GM18867 (cell line): ENCODE measurements around the gene GPR89B.
"Not testable (repeated sequence)": the region's sequence is repeated elsewhere in the genome, so short reads cannot be mapped to it uniquely, and the experiment has no call there.

Experiments
- ATAC-seq: cut with Tn5 transposase; IDR thresholded peaks from one replicate; pipeline ENCODE4 v1.9.1; 2021; ENCODE audit warnings: mild to moderate bottlenecking, moderate library complexity; ENCODE audit not compliant: unreplicated experiment

GPR89B gene

GRCh38 chr1:147935296-147935695, 7.1 kb downstream of the GPR89B start:
- not testable (repeated sequence) for ATAC-seq

DNA sequence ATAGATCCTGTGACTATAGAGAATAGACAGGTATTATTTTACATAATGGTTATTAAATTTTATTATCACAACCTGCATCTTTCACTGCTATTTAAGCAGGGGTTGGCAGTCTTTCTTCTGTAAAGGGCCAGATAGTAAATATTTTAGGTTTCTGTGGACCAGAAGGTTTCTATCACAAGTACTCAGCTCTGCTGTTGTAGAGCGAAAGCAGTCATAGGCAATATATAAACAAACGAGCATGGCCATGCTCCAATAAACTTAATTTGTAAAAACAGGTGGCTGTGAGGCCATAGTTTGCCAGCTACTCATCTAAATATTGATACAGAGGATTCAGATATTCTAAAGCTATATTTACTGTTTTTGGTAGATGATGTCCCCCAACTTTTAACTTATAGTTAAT, 12.2 kb downstream of the GPR89B start:
- not testable (repeated sequence) for ATAC-seq

- not testable (repeated sequence) for ATAC-seq
Measured at GRCh38 chr1:147942563-147942962, 14.3 kb downstream of the GPR89B start.

DNA sequence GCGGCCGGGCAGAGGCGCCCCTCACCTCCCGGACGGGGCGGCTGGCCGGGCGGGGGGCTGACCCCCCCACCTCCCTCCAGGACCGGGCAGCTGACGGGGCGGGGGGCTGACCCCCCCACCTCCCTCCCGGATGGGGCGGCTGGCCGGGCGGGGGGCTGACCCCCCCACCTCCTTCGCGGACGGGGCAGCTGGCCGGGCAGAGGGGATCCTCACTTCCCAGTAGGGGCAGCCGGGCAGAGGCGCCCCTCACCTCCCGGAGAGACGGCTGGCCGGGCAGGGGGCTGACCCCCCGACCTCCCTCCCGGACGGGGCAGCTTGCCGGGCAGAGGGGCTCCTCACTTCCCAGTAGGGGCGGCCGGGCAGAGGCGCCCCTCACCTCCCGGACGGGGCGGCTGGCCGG, 21.3 kb downstream of the GPR89B start:
- not testable (repeated sequence) for ATAC-seq

GRCh38 chr1:147958906-147959305, 30.7 kb downstream of the GPR89B start:
- ATAC-seq, result not testable (repeated sequence)

DNA sequence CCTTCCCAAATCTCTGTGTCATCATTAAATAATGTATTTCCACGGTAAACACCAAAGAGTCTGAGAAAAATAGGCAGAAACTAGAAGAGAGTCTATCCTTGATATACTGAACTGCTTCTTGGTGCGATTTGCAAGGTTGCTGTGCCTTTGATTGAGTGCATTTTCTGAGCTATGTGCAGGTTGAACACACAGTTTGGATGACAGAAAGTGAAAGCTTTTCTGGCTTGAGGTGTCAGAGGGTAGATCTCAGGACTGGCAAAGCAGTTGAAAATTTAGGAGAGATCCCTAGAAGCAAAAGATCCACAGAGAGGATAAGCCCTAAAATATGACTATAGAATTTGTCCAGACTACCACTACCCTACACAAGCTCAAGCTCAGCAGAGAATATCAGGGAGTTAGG, 31.5 kb downstream of the GPR89B start:
- ATAC-seq, result not testable (repeated sequence)

- not testable (repeated sequence) for ATAC-seq
Measured at GRCh38 chr1:147964575-147964974, 36.4 kb downstream of the GPR89B start.

DNA sequence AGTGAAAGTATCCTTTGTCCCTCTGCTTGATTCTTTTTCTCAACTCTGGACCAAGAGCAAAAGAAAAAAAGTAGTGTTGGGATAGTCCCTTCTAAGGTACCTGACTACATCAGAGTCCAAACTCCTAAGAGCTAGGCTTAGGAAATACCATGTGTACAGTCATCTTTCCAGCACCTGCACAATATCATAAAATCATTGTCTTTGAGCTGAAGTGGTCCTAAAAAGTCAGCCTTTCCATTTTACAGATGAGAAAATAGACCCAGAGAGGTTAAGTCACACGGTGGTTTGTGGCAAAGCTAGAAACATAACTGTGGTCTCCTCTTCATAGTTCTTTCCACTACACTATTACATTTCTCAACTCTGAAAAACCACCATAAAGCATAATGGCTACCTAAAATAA, 38.4 kb downstream of the GPR89B start:
- peak; percentile 54 for ATAC-seq

GRCh38 chr1:147978896-147979651, 50.9 kb downstream of the GPR89B start:
- ATAC-seq, result not testable (repeated sequence)

- not testable (repeated sequence) for ATAC-seq
Measured at GRCh38 chr1:147985374-147985773, 57.2 kb downstream of the GPR89B start.

- ATAC-seq, result not testable (repeated sequence)
Measured at GRCh38 chr1:147987893-147988292, 59.7 kb downstream of the GPR89B start.

- not testable (repeated sequence) for ATAC-seq
Measured at GRCh38 chr1:147992916-147993315, 64.7 kb downstream of the GPR89B start.

- not testable (repeated sequence) for ATAC-seq
Measured at GRCh38 chr1:147993400-147993799, 65.2 kb downstream of the GPR89B start.

- ATAC-seq, result not testable (repeated sequence)
Measured at GRCh38 chr1:147993825-147994615, 65.8 kb downstream of the GPR89B start.

GRCh38 chr1:147996088-147996487, 67.9 kb downstream of the GPR89B start:
- not testable (repeated sequence) for ATAC-seq

DNA sequence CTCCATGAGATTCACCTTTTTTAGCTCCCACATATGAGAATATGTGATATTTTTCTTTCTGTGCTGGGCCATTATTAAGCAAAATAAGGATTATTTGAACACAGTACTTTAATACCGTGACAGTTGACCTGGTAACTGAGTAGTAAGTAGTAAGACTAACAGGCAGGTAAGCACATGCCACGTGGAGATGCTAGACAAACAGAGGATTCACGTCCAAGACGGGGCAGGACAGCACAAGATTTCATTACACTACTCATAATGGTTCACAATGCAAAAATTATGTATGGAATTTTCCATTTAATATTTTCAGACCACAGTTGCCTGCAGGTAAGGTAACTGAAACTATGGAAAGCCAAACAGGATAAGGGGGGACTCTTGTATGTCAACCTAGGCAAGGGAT, 79.5 kb downstream of the GPR89B start:
- not testable (repeated sequence) for ATAC-seq

GRCh38 chr1:148010527-148010926, 82.3 kb downstream of the GPR89B start:
- no peak for ATAC-seq

- not testable (repeated sequence) for ATAC-seq
Measured at GRCh38 chr1:148013177-148014144, 85.2 kb downstream of the GPR89B start.

DNA sequence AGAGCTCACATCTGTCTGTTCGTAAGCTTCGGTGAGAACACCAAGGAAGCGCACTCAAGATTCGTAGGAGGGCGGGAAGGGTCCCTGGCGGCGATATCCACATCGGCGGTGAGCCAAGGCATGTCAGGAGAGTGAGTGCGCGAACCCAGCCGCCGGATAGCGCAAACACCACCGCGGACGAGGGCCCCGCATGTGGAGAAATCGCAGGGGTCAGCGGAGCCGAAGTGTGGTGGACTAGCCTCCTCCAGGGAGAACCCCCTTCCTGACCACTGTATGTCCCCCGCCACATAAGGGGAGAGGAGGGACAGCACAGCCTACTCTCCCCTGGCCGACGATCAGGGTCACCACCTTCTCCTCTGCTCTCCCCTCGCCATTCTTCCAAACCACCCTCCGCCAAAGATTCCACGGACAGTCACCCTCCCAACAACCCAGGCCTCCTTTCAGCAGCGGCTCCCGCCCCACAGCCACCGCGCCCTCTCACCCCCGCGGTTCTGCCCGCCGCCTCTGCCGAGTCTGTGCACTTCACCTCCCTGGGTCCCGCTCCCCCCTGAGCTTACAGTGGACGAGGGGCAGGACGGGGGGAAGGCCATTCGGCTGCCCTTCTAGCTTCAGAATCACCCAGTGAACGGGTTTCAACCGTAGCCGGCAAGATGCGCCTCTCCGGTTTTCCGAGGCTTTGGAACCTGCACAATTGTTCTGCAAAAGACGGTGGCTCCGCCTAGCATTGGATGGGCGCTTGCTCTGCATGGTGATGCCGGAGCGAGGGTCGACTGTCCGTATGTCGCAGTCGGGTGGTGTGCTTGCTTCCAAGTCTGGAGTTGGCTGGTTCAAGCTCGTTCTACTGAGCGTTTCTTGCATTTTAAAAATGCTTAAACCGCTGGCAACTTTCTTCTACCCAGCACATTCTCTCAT, 86.3 kb downstream of the GPR89B start:
- not testable (repeated sequence) for ATAC-seq

- not testable (repeated sequence) for ATAC-seq
Measured at GRCh38 chr1:148024918-148025317, 96.7 kb downstream of the GPR89B start.
